Lung (tissue), 12 donors: ENCODE results near the gene KCTD7. TPM values are rescaled to one million over a fixed set of nuclear protein-coding genes. Genes with fewer than 3 reads are reported as not detected.
"Not testable (repeated sequence)": the region's sequence is repeated elsewhere in the genome, so short reads cannot be mapped to it uniquely, and the experiment has no call there.

Source experiments
- ATAC-seq: fragments of 200-7000 bp; cut with Tn5 transposase; one replicate; pipeline ENCODE4 v1.9.1; 2020; ENCODE audit warnings: moderate number of reproducible peaks; ENCODE audit not compliant: insufficient read depth, low FRiP score
- DNase-seq, 3 donors: peaks; one replicate each; pipeline ENCODE4 v3.0.0-alpha.2; 2013 to 2017
- H3K27ac ChIP-seq, 2 donors: one replicate each; pipeline ENCODE4 v1.5.1; 2013; ENCODE audit warnings: mild to moderate bottlenecking in 2 of 2, moderate library complexity in 2 of 2, control low read depth in 1 of 2, inconsistent platforms in 1 of 2, low read depth in 1 of 2, low read length in 1 of 2
- H3K27me3 ChIP-seq, 3 donors: one replicate each; pipeline ENCODE4 v1.5.1; 2013; ENCODE audit warnings: low read length in 2 of 3; ENCODE audit not compliant: control insufficient read depth in 3 of 3, insufficient read depth in 3 of 3
- H3K36me3 ChIP-seq, 4 donors: one replicate each; pipeline ENCODE4 v1.5.1; 2013; ENCODE audit warnings: low read length in 4 of 4, mild to moderate bottlenecking in 1 of 4, moderate library complexity in 1 of 4; ENCODE audit not compliant: control insufficient read depth in 4 of 4, insufficient read depth in 4 of 4
- H3K4me1 ChIP-seq, 5 donors: one replicate each; pipeline ENCODE4 v1.5.1; 2013; ENCODE audit warnings: low read length in 5 of 5, mild to moderate bottlenecking in 2 of 5, moderate library complexity in 1 of 5; ENCODE audit not compliant: control insufficient read depth in 5 of 5, insufficient read depth in 5 of 5
- H3K4me3 ChIP-seq: one replicate; pipeline ENCODE4 v1.5.1; 2013; ENCODE audit warnings: mild to moderate bottlenecking, control low read depth, moderate library complexity
- H3K9ac ChIP-seq, 2 donors: one replicate each; pipeline ENCODE4 v1.5.1; 2013; ENCODE audit warnings: low read length in 2 of 2, control low read depth in 1 of 2; ENCODE audit not compliant: insufficient read depth in 1 of 2
- H3K9me3 ChIP-seq, 4 donors: one replicate each; pipeline ENCODE4 v1.5.1; 2013; ENCODE audit warnings: low read length in 3 of 4, mild to moderate bottlenecking in 1 of 4, moderate library complexity in 1 of 4; ENCODE audit not compliant: control insufficient read depth in 4 of 4, insufficient read depth in 3 of 4
- WGBS, 2 donors: extraction: QIAGEN DNeasy Blood & Tissue Kit; methylation state at CpG; one replicate each; pipeline ENCODE4 v1.1.7; 2013; 5-methylcytosine and 5-hydroxymethylcytosine counted together
- polyA plus RNA-seq, 2 donors: library from polyadenylated mRNA; stranded (reverse); fragments of 200-250 nt; gene quantifications; one replicate each; pipeline ENCODE4 v1.2.1, GENCODE V29; 2013
- total RNA-seq, 2 donors: library from RNA; depleted of rRNA in 1 of 2; stranded (reverse); fragments of >200 nt in 1 of 2; gene quantifications; one replicate each; pipeline ENCODE4 v1.2.1, GENCODE V29; 2014 to 2021
- TF ChIP-seq, protein P1 (sequence below): IDR thresholded peaks from 2 replicates; pipeline ENCODE4 v1.5.1; 2012; ENCODE audit warnings: mild to moderate bottlenecking; ENCODE audit errors: control extremely low read depth, extremely low read depth
- donor health status: control.
- donor health status: control.
- donor health status: Bipolar disorder and iron deficiency.
- donor health status: healthy.
- donor health status: DM: yes; HTN: yes; CAD: no.

Gene KCTD7
- total and polyA plus RNA-seq, 4 donors: 4.9 to 19.7 (median 7.6) TPM

DNA sequence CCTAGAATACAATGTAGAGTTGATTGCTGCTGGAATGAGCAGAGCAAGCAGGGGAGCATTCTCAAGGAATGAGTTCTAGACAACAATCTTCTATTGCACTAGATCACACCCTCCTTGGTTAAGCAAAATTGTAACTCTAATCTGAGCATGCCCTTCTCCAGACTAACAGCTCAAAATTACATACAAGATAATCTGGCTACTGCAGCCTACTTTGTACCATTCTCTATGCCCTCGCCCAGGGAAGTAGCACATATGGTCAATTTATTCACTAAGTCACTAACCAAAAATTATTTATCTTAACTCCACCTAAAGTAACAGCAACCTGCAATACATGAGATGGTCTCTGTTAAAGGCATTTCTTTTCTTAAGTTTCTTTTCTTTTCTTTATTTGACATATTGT is 42.5 kb upstream of the KCTD7 start:
- DNase-seq (no peak), ATAC-seq (no peak)
- Histone ChIP-seq H3K27ac (no peak overlapping the region), H3K27me3 (no peaks in the 10 kb centered on the region), H3K9me3 (no peaks in the 10 kb centered on the region), H3K9ac (peak overlapping the region in 1 of 2 donors; percentile 46), H3K4me1 (peaks cover 0 to 7% (median 4%) of the 10 kb centered on the region in 5 donors), H3K4me3 (no peak overlapping the region), H3K36me3 (peaks cover 0 to 5% (median 3%) of the 10 kb centered on the region in 4 donors)
- TF ChIP-seq, protein P1, sequence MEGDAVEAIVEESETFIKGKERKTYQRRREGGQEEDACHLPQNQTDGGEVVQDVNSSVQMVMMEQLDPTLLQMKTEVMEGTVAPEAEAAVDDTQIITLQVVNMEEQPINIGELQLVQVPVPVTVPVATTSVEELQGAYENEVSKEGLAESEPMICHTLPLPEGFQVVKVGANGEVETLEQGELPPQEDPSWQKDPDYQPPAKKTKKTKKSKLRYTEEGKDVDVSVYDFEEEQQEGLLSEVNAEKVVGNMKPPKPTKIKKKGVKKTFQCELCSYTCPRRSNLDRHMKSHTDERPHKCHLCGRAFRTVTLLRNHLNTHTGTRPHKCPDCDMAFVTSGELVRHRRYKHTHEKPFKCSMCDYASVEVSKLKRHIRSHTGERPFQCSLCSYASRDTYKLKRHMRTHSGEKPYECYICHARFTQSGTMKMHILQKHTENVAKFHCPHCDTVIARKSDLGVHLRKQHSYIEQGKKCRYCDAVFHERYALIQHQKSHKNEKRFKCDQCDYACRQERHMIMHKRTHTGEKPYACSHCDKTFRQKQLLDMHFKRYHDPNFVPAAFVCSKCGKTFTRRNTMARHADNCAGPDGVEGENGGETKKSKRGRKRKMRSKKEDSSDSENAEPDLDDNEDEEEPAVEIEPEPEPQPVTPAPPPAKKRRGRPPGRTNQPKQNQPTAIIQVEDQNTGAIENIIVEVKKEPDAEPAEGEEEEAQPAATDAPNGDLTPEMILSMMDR: no peak
- 97 to 100% methylated on average over 1 of the region's 1 CpG for WGBS, 2 donors

- not testable (repeated sequence) for H3K27me3 ChIP-seq, H3K4me3 ChIP-seq, DNase-seq, H3K36me3 ChIP-seq, ATAC-seq, H3K9me3 ChIP-seq, H3K9ac ChIP-seq, H3K27ac ChIP-seq
- 95 to 97% methylated on average over 1 of the region's 1 CpG for WGBS, 2 donors
- peaks cover 0 to 11% (median 6%) of the 10 kb centered on the region in 5 donors for H3K4me1 ChIP-seq
Measured at GRCh38 chr7:66588226-66588625, 40.5 kb upstream of the KCTD7 start.

DNA sequence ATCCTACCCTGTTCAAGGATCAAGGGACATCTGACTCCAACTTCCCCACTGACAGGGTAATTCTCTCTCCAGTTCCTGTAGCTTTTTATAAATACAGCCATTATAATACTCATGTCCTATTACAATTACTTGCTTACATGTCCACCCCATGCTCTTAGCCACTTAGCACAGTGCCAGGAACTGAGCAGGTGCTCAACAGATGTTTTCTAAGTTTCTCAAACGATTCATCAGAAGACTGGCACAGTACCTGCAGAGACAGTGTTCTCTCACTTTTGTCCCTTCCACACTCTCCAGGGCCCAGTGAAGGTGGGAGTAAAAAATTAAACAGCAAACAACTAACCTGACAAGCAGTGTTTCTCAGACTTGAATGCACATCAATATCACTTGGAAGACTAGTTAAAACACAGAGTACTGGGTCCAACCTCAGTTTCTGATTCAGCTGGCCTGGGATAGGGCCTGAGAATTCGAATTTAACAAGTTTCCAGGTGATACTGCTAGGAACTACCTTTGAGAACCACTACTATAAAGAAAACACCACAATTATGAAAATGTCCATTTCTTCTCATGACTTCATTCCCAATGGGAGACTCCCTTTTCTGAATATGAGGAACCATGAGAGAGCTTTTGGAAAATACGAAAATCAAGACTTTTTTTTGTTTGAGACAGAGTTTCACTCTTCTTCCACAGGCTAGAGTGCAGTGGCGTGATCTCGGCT is 39.7 kb upstream of the KCTD7 start:
- H3K36me3 ChIP-seq, DNase-seq, H3K9me3 ChIP-seq, H3K27me3 ChIP-seq, H3K9ac ChIP-seq, H3K27ac ChIP-seq, ATAC-seq, H3K4me3 ChIP-seq: not testable (repeated sequence)
- WGBS, 2 donors: 75 to 85% methylated on average over 5 of the region's 5 CpGs
- H3K4me1 ChIP-seq: peaks cover 0 to 11% (median 6%) of the 10 kb centered on the region in 5 donors

- not testable (repeated sequence) for H3K9me3 ChIP-seq, H3K36me3 ChIP-seq, DNase-seq, H3K27me3 ChIP-seq, H3K4me3 ChIP-seq, H3K27ac ChIP-seq, ATAC-seq
- 59 to 86% methylated on average over 11 of the region's 11 CpGs for WGBS, 2 donors
- H3K4me1 ChIP-seq: peaks cover 0 to 11% (median 6%) of the 10 kb centered on the region in 5 donors
- H3K9ac ChIP-seq: peak overlapping the region in 1 of 2 donors; percentile 50
Measured at GRCh38 chr7:66590302-66591057, 38.2 kb upstream of the KCTD7 start.

GRCh38 chr7:66591058-66591798 is 37.5 kb upstream of the KCTD7 start:
- Histone ChIP-seq H3K4me1 (peaks cover 0 to 11% (median 6%) of the 10 kb centered on the region in 5 donors), H3K4me3 (peak overlapping the region; percentile 91), H3K9ac (peak overlapping the region; percentile 50 to 90), H3K27ac (peak overlapping the region; percentile 98 to 99)
- not testable (repeated sequence) for H3K9me3 ChIP-seq, H3K36me3 ChIP-seq, H3K27me3 ChIP-seq
- ATAC-seq (peak; percentile 31), DNase-seq (peak in 2 of 3 donors; percentile 41 to 42)
- 6 to 11% methylated on average over 35 of the region's 35 CpGs for WGBS, 2 donors
